K562 (cell line): ENCODE data around the gene NRM. TPM values are rescaled to one million over a fixed set of nuclear protein-coding genes. Genes with fewer than 3 reads are reported as not detected.

Experiments used
- CHD7 ChIP-seq: fragments of 200-600 bp; sonication (generic); IDR thresholded peaks from one replicate; pipeline ENCODE4 v1.6.1; 2012; ENCODE audit warnings: mild to moderate bottlenecking, low read depth, low read length, inconsistent platforms
- DEAF1 ChIP-seq: fragments of 450-650 bp; formaldehyde crosslinking; IDR thresholded peaks from 2 replicates; pipeline ENCODE4 v1.4.0; 2020; ENCODE audit warnings: mild to moderate bottlenecking, moderate library complexity
- E2F3 ChIP-seq: fragments of 250-450 bp; sonication (Bioruptor Pico); IDR thresholded peaks from 2 replicates; pipeline ENCODE4 v1.4.0; 2020; ENCODE audit warnings: mild to moderate bottlenecking
- MAZ ChIP-seq, 2 experiments: fragments of 450-650 bp in 1 of 2; sonication (generic) in 1 of 2; formaldehyde crosslinking; IDR thresholded peaks in 1 of 2; conservative IDR thresholded peaks in 1 of 2; 2 replicates each; pipeline versions ENCODE4 v1.4.0 to v1.5.0; 2020; ENCODE audit warnings: mild to moderate bottlenecking in 1 of 2, missing genetic modification reagents in 1 of 2
- POLR2G ChIP-seq: fragments of 200-400 bp; formaldehyde crosslinking; IDR thresholded peaks from 2 replicates; pipeline ENCODE4 v1.6.1; 2017; ENCODE audit warnings: low read depth, mild to moderate bottlenecking, antibody characterized with exemption, low read length, moderate library complexity
- POU5F1 ChIP-seq: fragments of 150-350 bp; IDR thresholded peaks from 2 replicates; pipeline ENCODE4 v1.6.1; 2014; ENCODE audit warnings: borderline replicate concordance, low read length, low read depth, mild to moderate bottlenecking; ENCODE audit not compliant: partially characterized antibody
- SUPT5H ChIP-seq: fragments of 450-650 bp; IDR thresholded peaks from 2 replicates; pipeline ENCODE4 v1.6.1; 2016
- TRIM28 ChIP-seq: fragments of 450-650 bp; IDR thresholded peaks from 2 replicates; pipeline ENCODE4 v1.6.1; 2017
- ZNF511 ChIP-seq: sonication (generic); formaldehyde crosslinking; IDR thresholded peaks from 2 replicates; pipeline ENCODE4 v1.8.0; 2022; ENCODE audit warnings: mild to moderate bottlenecking, missing genetic modification reagents
- polyA plus RNA-seq, 8 experiments: library from polyadenylated mRNA; depleted of rRNA in 4 of 8; stranded (reverse) in 5 of 8; unstranded in 3 of 8; fragments of >200 nt; fragmentation: Nextera tagmentation in 2 of 8; fragmentation: Illumina TruSeq in 1 of 8; extraction: Ambion mirVana in 2 of 8; extraction: Trizol in 1 of 8; gene quantifications; 2 replicates each; pipeline versions ENCODE4 v1.2.1 to v1.2.3, GENCODE V29; 2011 to 2014; ENCODE audit warnings: inconsistent platforms in 1 of 8, missing spikeins in 1 of 8
- total RNA-seq, 7 experiments: library from RNA; depleted of rRNA in 6 of 7; stranded (reverse); fragments of >200 nt in 6 of 7; fragmentation: Illumina TruSeq in 2 of 7; extraction: Trizol in 2 of 7; gene quantifications; 2 replicates each; pipeline versions ENCODE4 v1.2.1 to v1.2.3, GENCODE V29; 2011 to 2021; ENCODE audit warnings: low replicate concordance in 1 of 7
- TF ChIP-seq, protein P1 (sequence below): sonication (generic); formaldehyde crosslinking; IDR thresholded peaks from 2 replicates; pipeline ENCODE4 v1.8.1; 2023; ENCODE audit warnings: mild to moderate bottlenecking, missing genetic modification reagents

The NRM gene
- total and polyA plus RNA-seq, 9 of the 15 experiments (the other 6 are each of a cell fraction or from before 2014, with no cell fraction given): 9.7 to 58.2 (median 18.1) TPM

GRCh38 chr6:30672445-30673253 lies 18.1 kb downstream of the NRM start, which contains the start of gene DHX16 (continued):
- TF ChIP-seq CHD7: peak; percentile 46
- peak; percentile 98 for TF ChIP-seq POU5F1
- peak; percentile 75 to 80 for TF ChIP-seq MAZ (CRISPR knock-in tag; conservative IDR thresholded peaks at IDR 0.05 in 1 of 2, IDR thresholded peaks at IDR 0.05 in 1 of 2)
- TF ChIP-seq E2F3 (CRISPR knock-in tag): 0 out of 2 replicates have a peak, but pooled peaks have one; percentile 16
- peak; percentile 80 for TF ChIP-seq POLR2G
- peak; percentile 80 for TF ChIP-seq SUPT5H
- peak; percentile 88; the same call in 1 of the 2 replicates for TF ChIP-seq ZNF511 (CRISPR knock-in tag)
- TF ChIP-seq, protein P1, sequence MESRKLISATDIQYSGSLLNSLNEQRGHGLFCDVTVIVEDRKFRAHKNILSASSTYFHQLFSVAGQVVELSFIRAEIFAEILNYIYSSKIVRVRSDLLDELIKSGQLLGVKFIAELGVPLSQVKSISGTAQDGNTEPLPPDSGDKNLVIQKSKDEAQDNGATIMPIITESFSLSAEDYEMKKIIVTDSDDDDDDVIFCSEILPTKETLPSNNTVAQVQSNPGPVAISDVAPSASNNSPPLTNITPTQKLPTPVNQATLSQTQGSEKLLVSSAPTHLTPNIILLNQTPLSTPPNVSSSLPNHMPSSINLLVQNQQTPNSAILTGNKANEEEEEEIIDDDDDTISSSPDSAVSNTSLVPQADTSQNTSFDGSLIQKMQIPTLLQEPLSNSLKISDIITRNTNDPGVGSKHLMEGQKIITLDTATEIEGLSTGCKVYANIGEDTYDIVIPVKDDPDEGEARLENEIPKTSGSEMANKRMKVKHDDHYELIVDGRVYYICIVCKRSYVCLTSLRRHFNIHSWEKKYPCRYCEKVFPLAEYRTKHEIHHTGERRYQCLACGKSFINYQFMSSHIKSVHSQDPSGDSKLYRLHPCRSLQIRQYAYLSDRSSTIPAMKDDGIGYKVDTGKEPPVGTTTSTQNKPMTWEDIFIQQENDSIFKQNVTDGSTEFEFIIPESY (CRISPR knock-in tag): peak; percentile 56
- peak; percentile 25; the same call in 1 of the 2 replicates for TF ChIP-seq DEAF1 (CRISPR knock-in tag)
- TF ChIP-seq TRIM28: peak; percentile 35; the same call in 1 of the 2 replicates
